Measurements from ENCODE around the gene KLHL9.

Gene KLHL9

DNA sequence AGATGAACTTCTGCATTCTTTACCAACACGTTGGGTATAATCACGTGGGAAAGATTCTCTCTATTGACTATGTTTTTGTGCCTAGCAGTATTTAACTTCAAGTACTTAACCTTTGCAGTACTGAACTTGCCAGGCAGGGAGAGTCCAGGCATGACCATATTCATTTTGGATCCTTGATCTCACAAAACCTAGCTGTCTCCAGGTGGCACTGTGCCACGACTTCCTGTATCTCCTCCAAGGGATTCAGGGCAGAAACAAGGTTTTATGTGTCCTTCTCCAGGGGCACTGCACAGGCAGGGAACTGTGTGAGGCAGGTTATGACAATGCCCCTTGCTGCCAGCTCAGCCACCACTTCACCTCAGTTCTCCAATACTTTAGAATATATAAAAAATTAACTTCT, 18.3 kb downstream of the KLHL9 start:
- no peak for DNase-seq

DNA sequence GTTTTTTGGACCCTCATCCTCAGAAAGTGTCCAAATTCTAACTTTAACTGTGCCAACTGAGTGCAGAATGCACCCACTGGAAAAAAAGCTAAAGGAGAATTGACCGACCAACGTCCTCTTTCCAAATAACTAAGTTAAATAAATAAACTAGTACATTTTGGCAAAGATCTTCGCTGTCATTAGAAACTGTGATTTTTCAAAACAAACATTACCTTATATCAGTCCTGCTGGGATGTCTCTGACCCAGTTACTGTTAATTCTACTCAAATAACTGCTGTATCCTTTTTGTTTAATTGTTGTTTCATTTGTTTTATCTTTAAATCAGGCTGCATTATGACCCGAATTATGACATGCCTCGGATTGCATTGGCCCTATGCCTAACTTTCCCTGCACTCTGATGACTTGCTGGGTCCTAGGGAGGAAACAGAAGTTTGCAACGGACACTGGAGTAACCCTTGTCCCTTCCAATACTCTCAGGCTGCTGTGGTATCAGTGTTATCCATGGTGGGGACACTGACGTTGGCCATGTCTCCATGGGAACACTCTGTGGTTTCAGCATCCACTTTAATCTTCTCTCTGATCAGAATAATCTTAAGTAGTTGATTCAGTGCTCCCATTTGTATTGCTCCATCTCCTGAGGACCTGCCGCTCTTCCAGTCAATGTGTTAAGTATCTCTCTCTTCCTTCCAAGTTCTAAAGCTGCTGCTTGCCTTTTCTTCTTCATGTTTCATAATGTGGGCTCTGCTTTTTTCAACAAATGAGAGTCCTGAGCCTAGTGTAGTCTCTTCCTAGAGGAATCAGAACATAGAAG, 19.0 kb downstream of the KLHL9 start:
- no peak for DNase-seq

DNA sequence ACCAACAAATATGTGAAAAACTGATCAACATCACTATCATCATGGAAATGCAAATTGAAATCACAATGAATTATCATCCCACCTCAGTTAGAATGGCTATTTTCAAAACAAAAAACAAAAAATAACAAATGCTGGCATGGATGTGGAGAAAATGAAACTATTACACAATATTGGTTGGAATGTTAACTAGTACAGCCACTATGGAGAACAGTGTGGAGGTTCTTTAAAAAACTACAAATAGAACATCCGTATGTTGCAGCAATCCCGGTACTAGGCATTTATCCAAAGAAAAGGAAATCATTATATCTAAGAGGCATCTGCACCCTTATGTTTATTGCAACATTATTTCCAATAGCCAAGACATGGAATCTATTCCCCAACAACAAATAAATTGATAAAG, 21.1 kb downstream of the KLHL9 start:
- DNase-seq = no peak

DNA sequence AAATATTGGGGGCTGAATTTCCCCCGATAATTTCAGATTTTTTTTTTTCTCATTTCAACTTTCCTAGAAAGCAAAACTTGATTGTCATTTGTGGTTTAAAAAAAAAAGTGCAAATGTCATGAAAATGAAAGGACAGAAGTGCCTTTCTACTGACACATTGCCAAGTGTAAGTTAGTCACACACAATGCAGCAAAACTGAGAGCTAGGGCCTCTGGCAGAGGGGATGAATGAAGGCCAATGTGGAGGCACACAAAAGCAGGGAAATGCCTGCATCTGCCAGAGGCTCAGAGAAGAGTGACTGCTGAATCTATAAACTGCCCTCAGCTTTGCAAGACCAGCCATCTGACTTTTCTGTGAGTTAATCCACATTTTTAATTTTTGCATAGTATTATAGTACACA, 23.3 kb downstream of the KLHL9 start:
- no peak for DNase-seq

DNA sequence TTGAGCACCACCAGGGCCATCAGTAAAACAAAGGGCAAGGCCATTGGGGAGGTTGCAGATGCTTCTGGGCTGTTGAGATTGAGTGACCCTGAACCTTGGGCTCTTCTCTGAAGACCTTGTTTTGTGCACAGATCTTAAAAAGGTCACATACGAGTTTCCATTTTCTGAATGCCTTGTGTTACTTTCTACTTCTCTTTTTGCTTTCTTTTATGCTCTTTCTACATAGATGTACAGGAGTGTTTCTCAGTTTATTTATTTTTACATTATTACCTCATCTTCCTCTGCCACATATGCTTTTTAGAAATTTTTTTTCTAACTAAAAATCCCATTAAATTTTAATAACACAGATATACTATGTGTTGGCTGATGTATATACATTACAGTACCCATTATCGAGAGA, 30.0 kb downstream of the KLHL9 start, which contains the start of gene IFNA5:
IFNA5 (minus strand) TSS at position 101 of the 400 bp plus-strand sequence; CDS start at position 44, 57 bp downstream.
- no peak for DNase-seq

DNA sequence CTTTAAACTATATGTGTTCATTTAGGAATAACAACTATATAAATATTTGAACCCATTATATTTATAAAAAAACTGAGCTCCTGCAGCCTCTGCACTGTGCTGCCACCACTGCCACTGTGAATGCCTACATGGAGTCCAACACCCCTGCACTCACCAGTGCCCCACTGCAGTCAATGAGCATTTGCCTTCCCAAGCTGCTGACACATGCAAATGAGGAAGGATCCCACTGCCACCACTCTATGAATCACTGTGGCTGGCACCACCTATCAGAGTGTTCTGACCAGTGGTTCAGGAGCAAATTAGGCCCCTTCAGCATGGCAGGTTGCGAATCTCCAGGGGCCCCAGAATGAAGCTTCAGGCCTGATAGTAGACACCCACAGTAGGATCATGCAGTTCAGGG, 39.2 kb downstream of the KLHL9 start:
- DNase-seq = no peak

DNA sequence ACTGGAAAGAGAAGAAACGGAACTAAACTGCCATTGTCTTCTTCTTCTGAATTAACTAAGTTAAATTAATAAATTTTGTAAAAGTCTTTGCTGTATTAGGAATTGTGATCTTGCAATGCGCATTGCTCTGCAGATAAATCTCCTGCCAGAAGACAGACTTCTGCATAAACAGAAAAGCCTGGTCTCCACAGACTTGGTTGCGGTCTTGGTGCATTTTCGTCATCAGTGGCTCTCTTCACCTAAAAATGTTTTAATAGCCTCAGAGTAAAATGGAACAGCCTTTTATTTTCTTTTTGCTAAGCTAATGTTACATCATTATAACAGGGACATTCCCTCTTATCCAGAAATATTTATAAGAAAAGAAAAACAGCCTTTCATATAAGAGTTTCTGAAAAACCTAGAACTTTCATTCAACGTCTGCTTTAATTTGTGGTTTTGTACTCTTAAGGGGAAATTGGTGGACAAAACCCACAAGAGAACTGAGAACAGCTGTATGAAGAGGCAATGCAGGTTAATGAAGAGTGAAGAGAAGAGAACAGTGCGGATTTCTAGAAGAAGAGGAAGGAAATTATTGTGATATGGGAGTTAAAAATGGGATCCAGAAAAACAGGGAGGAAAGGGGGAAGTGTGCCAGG, 40.2 kb downstream of the KLHL9 start:
- DNase-seq = no peak

DNA sequence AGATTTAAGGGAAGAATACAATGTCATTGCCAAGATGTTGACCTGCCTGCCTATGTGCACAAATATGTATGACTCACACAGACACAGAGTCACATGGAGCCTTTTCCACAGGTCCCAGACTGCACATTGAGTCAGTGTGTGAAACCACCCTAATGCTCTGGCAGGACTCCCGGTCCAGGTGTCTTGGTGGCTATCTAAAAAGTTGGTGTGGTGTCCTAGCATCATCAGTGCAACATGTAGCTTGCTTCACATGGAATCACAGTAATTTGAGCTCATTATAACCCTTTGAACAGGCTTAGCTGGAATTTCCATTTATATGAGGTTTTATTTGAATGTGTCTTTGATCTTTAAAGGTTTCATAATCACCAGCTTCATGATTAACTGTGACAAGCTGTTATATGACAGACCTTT, 40.8 kb downstream of the KLHL9 start:
- no peak for DNase-seq

DNA sequence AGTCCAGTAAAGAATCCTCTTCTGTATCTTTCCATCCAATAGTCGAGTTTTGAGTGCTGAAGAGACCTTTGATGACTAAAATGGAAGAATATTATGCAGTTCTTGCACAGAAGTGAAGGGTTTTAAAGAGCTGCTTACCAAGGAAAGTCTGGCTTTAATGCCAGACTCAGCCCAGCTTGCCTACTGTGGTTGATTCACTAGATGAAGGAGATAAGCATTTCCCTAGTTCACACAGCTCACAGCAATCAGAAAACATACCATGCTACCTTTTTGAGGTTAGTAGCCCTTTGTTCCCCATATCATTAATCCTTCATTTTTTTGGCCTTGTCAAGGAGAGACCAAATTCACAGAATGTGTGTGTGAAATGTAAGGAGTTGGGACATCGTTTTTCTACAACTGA, 45.4 kb downstream of the KLHL9 start:
- DNase-seq = no peak

DNA sequence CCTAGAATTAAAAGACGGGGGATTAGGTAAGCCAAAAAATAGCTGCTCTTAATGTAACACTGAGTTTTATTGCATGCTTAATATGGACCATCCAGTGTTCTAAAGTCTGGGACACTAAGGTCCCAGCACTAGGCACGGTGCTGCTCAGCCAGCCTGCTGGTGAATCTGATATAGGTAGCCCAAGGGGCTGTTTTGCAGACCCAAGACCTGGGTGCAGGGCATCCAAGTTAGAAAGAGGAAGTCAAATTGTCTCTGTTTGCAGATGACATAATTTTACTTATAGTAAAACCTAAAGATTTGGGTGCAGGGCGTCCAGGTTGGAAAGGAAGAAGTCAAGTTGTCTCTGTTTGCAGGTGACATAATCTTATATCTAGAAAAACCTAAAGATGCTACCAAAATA, 47.9 kb downstream of the KLHL9 start:
- DNase-seq = no peak

DNA sequence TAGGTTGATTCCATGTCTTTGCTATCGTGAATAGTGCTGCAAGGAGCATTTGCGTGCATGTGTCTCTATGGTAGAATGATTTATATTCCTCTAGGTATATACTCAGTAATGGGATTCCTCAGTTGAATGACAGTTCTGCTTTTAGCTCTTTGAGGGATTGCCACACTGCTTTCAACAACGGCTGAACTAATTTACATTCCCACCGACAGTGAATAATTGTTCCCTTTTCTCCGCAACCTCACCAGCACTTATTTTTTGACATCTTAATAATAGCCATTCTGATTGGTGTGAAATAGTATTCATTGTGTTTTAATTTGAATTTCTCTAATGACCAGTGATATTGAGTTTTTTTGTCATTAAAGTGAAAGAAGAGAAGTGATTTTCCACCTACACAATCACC, 48.5 kb downstream of the KLHL9 start:
- no peak for DNase-seq

DNA sequence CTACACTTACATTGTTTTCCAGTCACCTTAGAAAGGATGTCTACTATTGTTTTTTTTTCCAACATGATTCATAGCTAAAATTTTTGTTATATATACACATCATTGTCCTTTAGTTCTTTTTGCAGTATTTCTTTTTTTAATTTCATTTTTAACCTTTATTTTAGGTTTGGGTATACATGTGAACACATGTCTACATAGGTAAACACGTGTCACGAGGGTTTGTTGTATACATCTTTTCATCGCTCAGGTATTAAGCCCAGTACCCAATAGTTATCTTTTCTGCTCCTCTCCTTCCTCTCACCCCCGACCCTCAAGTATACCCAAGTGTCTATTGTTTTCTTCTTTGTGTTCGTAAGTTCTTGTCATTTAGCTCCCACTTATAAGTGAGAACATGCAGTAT, 49.1 kb downstream of the KLHL9 start:
- DNase-seq = no peak

DNA sequence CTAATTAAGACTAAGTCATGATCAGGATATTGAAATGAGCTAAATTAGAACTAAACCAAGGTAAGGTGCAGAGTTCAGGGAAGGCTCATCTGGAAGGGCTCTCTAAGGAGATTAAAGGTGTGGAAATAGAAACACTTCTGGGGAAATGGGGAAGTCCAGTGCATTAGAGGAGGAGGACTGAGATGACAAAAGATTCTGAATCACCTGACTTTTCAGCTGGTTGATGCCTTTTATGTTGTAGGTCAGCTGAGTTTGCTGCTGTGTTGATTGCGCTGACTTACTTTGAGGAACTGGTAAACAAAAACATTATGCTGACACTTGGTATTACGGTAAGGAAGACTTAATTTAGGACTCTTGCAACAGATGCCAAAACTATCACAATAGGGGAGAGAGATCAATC, 53.9 kb downstream of the KLHL9 start:
- DNase-seq = no peak

All from activated gamma-delta T cell treated with Interleukin-2 at 50 U/mL for 16 hours (primary cell).